ENCODE results near the gene CAV1. TPM values are rescaled to one million over a fixed set of nuclear protein-coding genes. Genes with fewer than 3 reads are reported as not detected.

Gene CAV1
- total and polyA plus RNA-seq, 2 of the 13 experiments (the other 11 are each of a cell fraction or from before 2014, with no cell fraction given): 0.40 TPM; not detected in 1

- POLR2A ChIA-PET: no interaction called here
- in situ Hi-C loops (cut with HindIII; ENCODE audit: extremely low pct_ligation_motif_present, low pct_unique_long_range_greater_than_20kb): no loop called here
- no peak for FAIRE-seq
- ATAC-seq: no peak
- no peak for TF ChIP-seq ZNF615 (CRISPR knock-in tag; IDR thresholded peaks at IDR 0.05; ENCODE audit: borderline replicate concordance)
- TF ChIP-seq NFRKB (IDR thresholded peaks at IDR 0.05): no peak
- no peak for TF ChIP-seq ZNF510 (CRISPR knock-in tag; IDR thresholded peaks at IDR 0.05; ENCODE audit: low read depth)
- CTCF ChIA-PET (ENCODE audit: low intra/inter-chr PET ratio, low total read pairs): no interaction called here
- DNase-seq (ENCODE audit: low spot score): no peak
- intact Hi-C loops (cut with micrococcal nuclease; ENCODE audit: unreplicated experiment): no loop called here
- no peak overlapping the region for H3K4me3 ChIP-seq (replicated peaks in 1 of 3; ENCODE audit: insufficient read depth in 1 of 3, low read depth in 2 of 3, low read length in 3 of 3)
- no peak overlapping the region for H3K9ac ChIP-seq (ENCODE audit: insufficient read depth, low read depth, low read length)
- no peaks in the 10 kb centered on the region for H4K20me1 ChIP-seq (ENCODE audit: insufficient read depth, low read length)
- H3K4me2 ChIP-seq (ENCODE audit: low read depth, low read length): no peak overlapping the region
- no peak overlapping the region for H3K27ac ChIP-seq (ENCODE audit: extremely low read length, insufficient read depth, low read length)
- no peaks in the 10 kb centered on the region for H3K79me2 ChIP-seq (ENCODE audit: insufficient read depth, low read length)
- no peaks in the 10 kb centered on the region for H3K27me3 ChIP-seq (ENCODE audit: control insufficient read depth in 1 of 2, insufficient read depth in 2 of 2, low read length in 2 of 2)
- no peaks in the 10 kb centered on the region for H3K36me3 ChIP-seq (replicated peaks in 1 of 2; ENCODE audit: control insufficient read depth in 1 of 2, insufficient read depth in 2 of 2, low read length in 2 of 2)
- 13% methylated on average over 2 of the region's 3 CpGs for WGBS (ENCODE audit: low lambda C conversion rate)
- no TSS peak for BruUV-seq (replicated peaks)
- H3K4me1 ChIP-seq (ENCODE audit: insufficient read depth, low read length): no peaks in the 10 kb centered on the region
- no peak overlapping the region for H2AFZ ChIP-seq (ENCODE audit: low read length)
- no peaks in the 10 kb centered on the region for H3K9me3 ChIP-seq (ENCODE audit: low read length)
Observed at GRCh38 chr7:116548506-116548905, 23.7 kb downstream of the CAV1 start.

GRCh38 chr7:116549370-116549769, 24.5 kb downstream of the CAV1 start:
- no peak overlapping the region for H3K4me2 ChIP-seq (ENCODE audit: low read depth, low read length)
- no peak overlapping the region for H3K27ac ChIP-seq (ENCODE audit: extremely low read length, insufficient read depth, low read length)
- H3K4me1 ChIP-seq (ENCODE audit: insufficient read depth, low read length): no peaks in the 10 kb centered on the region
- H3K9me3 ChIP-seq (ENCODE audit: low read length): no peaks in the 10 kb centered on the region
- H4K20me1 ChIP-seq (ENCODE audit: insufficient read depth, low read length): no peaks in the 10 kb centered on the region
- no peak overlapping the region for H2AFZ ChIP-seq (ENCODE audit: low read length)
- POLR2A ChIA-PET: no interaction called here
- no peaks in the 10 kb centered on the region for H3K79me2 ChIP-seq (ENCODE audit: insufficient read depth, low read length)
- H3K9ac ChIP-seq (ENCODE audit: insufficient read depth, low read depth, low read length): no peak overlapping the region
- no peak for ATAC-seq
- H3K27me3 ChIP-seq (ENCODE audit: control insufficient read depth in 1 of 2, insufficient read depth in 2 of 2, low read length in 2 of 2): no peaks in the 10 kb centered on the region
- DNase-seq (ENCODE audit: low spot score): no peak
- CTCF ChIA-PET (ENCODE audit: low intra/inter-chr PET ratio, low total read pairs): no interaction called here
- H3K36me3 ChIP-seq (replicated peaks in 1 of 2; ENCODE audit: control insufficient read depth in 1 of 2, insufficient read depth in 2 of 2, low read length in 2 of 2): no peaks in the 10 kb centered on the region
- FAIRE-seq: no peak
- in situ Hi-C loops (cut with HindIII; ENCODE audit: extremely low pct_ligation_motif_present, low pct_unique_long_range_greater_than_20kb) (no loop called here), intact Hi-C loops (cut with micrococcal nuclease; ENCODE audit: unreplicated experiment) (no loop called here)
- no peak overlapping the region for H3K4me3 ChIP-seq (replicated peaks in 1 of 3; ENCODE audit: insufficient read depth in 1 of 3, low read depth in 2 of 3, low read length in 3 of 3)
- BruUV-seq (replicated peaks): no TSS peak
- no peak for TF ChIP-seq SPEN (CRISPR knock-in tag; IDR thresholded peaks at IDR 0.05; ENCODE audit: low read depth)
- TF ChIP-seq IKZF4 (CRISPR knock-in tag; IDR thresholded peaks at IDR 0.05; ENCODE audit: borderline replicate concordance, low read depth, not compliant biosample characterization): no peak
- TF ChIP-seq, protein P1, sequence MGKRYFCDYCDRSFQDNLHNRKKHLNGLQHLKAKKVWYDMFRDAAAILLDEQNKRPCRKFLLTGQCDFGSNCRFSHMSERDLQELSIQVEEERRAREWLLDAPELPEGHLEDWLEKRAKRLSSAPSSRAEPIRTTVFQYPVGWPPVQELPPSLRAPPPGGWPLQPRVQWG (CRISPR knock-in tag; IDR thresholded peaks at IDR 0.05; ENCODE audit: borderline replicate concordance, low read depth): no peak
- no peak for TF ChIP-seq ZBTB26 (CRISPR knock-in tag; IDR thresholded peaks at IDR 0.05; ENCODE audit: borderline replicate concordance)
- no peak for TF ChIP-seq ZNF674 (CRISPR knock-in tag; IDR thresholded peaks at IDR 0.05; ENCODE audit: low read depth)
- TF ChIP-seq, protein P2, sequence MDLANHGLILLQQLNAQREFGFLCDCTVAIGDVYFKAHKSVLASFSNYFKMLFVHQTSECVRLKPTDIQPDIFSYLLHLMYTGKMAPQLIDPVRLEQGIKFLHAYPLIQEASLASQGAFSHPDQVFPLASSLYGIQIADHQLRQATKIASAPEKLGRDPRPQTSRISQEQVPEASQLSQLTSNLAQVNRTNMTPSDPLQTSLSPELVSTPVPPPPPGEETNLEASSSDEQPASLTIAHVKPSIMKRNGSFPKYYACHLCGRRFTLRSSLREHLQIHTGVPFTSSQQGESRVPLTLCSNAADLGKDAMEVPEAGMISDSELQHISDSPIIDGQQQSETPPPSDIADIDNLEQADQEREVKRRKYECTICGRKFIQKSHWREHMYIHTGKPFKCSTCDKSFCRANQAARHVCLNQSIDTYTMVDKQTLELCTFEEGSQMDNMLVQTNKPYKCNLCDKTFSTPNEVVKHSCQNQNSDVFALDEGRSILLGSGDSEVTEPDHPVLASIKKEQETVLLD (CRISPR knock-in tag; IDR thresholded peaks at IDR 0.05; ENCODE audit: low read depth): no peak
- TF ChIP-seq ZNF121 (CRISPR knock-in tag; IDR thresholded peaks at IDR 0.05): no peak
- no peak for TF ChIP-seq MAF1 (CRISPR knock-in tag; IDR thresholded peaks at IDR 0.05; ENCODE audit: borderline replicate concordance)
- TF ChIP-seq, protein P3, sequence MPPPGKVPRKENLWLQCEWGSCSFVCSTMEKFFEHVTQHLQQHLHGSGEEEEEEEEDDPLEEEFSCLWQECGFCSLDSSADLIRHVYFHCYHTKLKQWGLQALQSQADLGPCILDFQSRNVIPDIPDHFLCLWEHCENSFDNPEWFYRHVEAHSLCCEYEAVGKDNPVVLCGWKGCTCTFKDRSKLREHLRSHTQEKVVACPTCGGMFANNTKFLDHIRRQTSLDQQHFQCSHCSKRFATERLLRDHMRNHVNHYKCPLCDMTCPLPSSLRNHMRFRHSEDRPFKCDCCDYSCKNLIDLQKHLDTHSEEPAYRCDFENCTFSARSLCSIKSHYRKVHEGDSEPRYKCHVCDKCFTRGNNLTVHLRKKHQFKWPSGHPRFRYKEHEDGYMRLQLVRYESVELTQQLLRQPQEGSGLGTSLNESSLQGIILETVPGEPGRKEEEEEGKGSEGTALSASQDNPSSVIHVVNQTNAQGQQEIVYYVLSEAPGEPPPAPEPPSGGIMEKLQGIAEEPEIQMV (CRISPR knock-in tag; IDR thresholded peaks at IDR 0.05; ENCODE audit: low read depth): no peak
- no peak for TF ChIP-seq TRIM22 (IDR thresholded peaks at IDR 0.05)

Data from HepG2 (cell line).